ENCODE results near the gene PRKCH.
"Not testable (repeated sequence)": the region's sequence is repeated elsewhere in the genome, so short reads cannot be mapped to it uniquely, and the experiment has no call there.

The PRKCH gene

GRCh38 chr14:61300754-61301153 is 20.6 kb upstream of the PRKCH start:
- TF ChIP-seq CTCF (IDR thresholded peaks at IDR 0.05; ENCODE audit: low read depth, low read length, missing control alignments) = no peak
- H3K4me3 ChIP-seq (replicated peaks; ENCODE audit: low read depth, low read length) = no peak overlapping the region
- no peak for DNase-seq (ENCODE audit: extremely low read depth, low read depth)

GRCh38 chr14:61304688-61305087 is 16.7 kb upstream of the PRKCH start:
- TF ChIP-seq CTCF (IDR thresholded peaks at IDR 0.05; ENCODE audit: low read depth, low read length, missing control alignments) = no peak
- no peak overlapping the region for H3K4me3 ChIP-seq (replicated peaks; ENCODE audit: low read depth, low read length)
- no peak for DNase-seq (ENCODE audit: extremely low read depth, low read depth)

- DNase-seq (ENCODE audit: extremely low read depth, low read depth) = no peak
- no peak overlapping the region for H3K4me3 ChIP-seq (replicated peaks; ENCODE audit: low read depth, low read length)
- no peak for TF ChIP-seq CTCF (IDR thresholded peaks at IDR 0.05; ENCODE audit: low read depth, low read length, missing control alignments)
Measured at GRCh38 chr14:61308198-61308597, 13.2 kb upstream of the PRKCH start.

- DNase-seq (ENCODE audit: extremely low read depth, low read depth) = not testable (repeated sequence)
Measured at GRCh38 chr14:61308701-61309100, 12.7 kb upstream of the PRKCH start.

GRCh38 chr14:61315313-61315712 is 6.1 kb upstream of the PRKCH start:
- TF ChIP-seq CTCF (IDR thresholded peaks at IDR 0.05; ENCODE audit: low read depth, low read length, missing control alignments) = no peak
- no peak overlapping the region for H3K4me3 ChIP-seq (replicated peaks; ENCODE audit: low read depth, low read length)
- DNase-seq (ENCODE audit: extremely low read depth, low read depth) = no peak

More at GRCh38 chr14:61308701-61309100, 12.7 kb upstream of the PRKCH start:
- not testable (repeated sequence) for H3K4me3 ChIP-seq (replicated peaks; ENCODE audit: low read depth, low read length)

GRCh38 chr14:61319086-61319485 is 2.3 kb upstream of the PRKCH start:
- no peak overlapping the region for H3K4me3 ChIP-seq (replicated peaks; ENCODE audit: low read depth, low read length)
- no peak for DNase-seq (ENCODE audit: extremely low read depth, low read depth)
- no peak for TF ChIP-seq CTCF (IDR thresholded peaks at IDR 0.05; ENCODE audit: low read depth, low read length, missing control alignments)

GRCh38 chr14:61319706-61320105 is 1.7 kb upstream of the PRKCH start:
- no peak for DNase-seq (ENCODE audit: extremely low read depth, low read depth)
- no peak overlapping the region for H3K4me3 ChIP-seq (replicated peaks; ENCODE audit: low read depth, low read length)
- no peak for TF ChIP-seq CTCF (IDR thresholded peaks at IDR 0.05; ENCODE audit: low read depth, low read length, missing control alignments)

- H3K4me3 ChIP-seq (replicated peaks; ENCODE audit: low read depth, low read length); DNase-seq (ENCODE audit: extremely low read depth, low read depth): not testable (repeated sequence)
Measured at GRCh38 chr14:61320170-61320569, 1.2 kb upstream of the PRKCH start.
